ENCODE results near the gene FBXO47.
"Not testable (repeated sequence)": the region's sequence is repeated elsewhere in the genome, so short reads cannot be mapped to it uniquely, and the experiment has no call there.

The FBXO47 gene

DNA sequence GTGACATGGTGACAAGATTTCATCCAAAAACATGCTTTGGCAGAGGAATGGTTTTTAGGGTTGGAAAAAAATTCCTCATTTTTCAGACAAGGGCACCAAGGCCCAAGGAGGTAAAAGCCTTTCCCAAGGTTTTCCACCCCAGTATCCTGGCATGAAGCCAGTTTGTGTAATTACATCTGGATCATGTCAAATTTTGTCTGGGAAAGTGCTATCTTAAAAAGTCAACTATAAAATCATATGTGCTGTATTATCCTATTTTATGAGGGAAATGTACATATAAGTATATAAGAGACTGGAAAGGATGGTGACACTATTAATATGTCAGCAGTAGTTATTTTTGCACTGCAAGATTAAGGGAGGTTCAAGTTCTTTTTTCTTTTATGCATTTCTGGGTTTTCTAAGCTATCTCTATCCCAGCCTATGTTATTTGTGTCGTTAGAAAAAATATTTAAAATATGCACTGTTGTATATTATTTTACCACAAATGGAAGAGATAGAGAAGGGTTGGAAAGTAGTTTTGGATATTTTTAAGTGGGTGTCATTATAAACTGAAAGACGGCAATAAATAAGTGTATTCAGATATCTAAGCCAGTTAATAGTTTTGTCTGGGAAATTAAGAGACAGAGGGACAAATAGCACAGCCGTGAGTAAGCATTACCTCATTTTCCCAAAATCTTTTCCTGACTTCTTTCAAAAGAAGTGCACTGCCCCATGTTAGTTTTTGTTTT is 13.5 kb upstream of the FBXO47 start:
- H3K4me3 ChIP-seq (ENCODE audit: low read depth, low read length), result no peak overlapping the region

DNA sequence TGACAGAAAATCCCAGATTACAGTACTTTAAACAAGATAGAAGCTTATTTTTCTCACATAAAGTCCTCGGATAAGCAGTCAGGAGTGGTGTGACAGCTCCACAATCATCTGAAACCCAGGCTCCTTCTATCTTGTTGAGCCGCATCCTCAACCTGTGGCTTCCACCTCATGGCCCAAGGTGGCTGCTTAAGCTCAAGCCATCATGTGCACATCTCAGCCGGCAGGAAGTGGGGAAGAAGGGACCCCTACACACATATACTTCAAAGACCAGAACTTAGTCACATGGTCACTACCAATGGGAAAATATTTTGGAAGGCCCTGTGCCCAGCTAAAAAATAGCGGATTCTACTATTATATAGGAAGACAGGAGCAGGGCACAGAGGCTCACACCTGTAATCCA is 11.0 kb upstream of the FBXO47 start:
- no peak overlapping the region for H3K4me3 ChIP-seq (ENCODE audit: low read depth, low read length)

DNA sequence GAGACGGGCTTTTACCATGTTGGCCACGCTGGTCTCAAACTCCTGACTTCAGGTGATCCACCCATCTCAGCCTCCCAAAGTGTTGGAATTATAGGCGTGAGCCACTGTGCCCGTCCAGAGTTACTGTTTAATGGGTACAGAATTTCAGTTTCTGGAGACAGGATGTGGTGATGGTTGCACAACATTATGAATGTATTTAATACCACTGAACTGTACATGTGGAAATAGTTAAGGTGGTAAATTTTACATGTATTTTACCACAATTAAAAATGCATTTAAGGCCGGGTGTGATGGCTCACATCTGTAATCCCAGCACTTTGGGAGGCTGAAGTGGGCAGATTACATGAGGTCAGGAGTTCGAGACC is 9.0 kb upstream of the FBXO47 start:
- not testable (repeated sequence) for H3K4me3 ChIP-seq (ENCODE audit: low read depth, low read length)

DNA sequence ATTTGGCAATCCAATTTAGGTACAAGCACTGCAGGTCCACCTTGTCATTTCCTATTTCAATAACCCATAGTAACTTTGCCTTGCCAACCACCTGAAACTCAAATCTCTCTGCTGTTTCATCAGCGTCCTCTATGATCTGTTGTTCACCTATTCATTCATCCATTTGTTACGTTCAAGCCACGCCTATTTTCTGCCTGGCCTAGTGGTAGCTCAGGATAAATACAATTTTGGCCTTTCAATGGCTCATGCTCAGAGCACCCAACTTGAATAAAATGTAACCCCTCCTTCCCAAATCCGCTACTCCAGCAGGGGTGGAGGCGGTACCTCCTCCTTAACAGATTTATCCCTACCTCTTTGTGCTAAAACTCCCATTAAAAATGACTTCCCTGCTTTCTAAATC is 3.6 kb upstream of the FBXO47 start:
- H3K4me3 ChIP-seq (ENCODE audit: low read depth, low read length), result no peak overlapping the region

DNA sequence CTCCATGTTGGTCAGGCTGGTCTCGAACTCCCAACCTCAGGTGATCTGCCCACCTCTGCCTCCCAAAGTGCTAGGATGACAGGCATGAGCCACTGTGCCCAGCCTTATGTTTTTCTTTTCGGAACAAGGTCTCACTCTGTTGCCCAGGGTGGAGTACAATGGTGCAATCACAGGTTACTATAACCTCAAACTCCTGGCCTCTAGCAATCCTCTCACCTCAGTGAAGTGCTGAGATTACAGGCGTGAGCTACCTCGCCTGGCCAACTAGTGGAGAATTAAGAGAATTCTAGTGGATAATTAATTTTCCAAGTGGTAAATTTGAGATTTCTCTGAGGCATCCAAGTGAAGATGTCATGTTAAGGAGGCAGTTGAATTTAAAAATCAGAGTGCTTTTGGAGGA is 2.9 kb upstream of the FBXO47 start:
- H3K4me3 ChIP-seq (ENCODE audit: low read depth, low read length), result no peak overlapping the region

GRCh38 chr17:38969281-38969680 is 2.1 kb upstream of the FBXO47 start:
- H3K4me3 ChIP-seq (ENCODE audit: low read depth, low read length), result no peak overlapping the region

- no peak overlapping the region for H3K4me3 ChIP-seq (ENCODE audit: low read depth, low read length)
Measured at GRCh38 chr17:38961413-38961812, 5.8 kb downstream of the FBXO47 start.

DNA sequence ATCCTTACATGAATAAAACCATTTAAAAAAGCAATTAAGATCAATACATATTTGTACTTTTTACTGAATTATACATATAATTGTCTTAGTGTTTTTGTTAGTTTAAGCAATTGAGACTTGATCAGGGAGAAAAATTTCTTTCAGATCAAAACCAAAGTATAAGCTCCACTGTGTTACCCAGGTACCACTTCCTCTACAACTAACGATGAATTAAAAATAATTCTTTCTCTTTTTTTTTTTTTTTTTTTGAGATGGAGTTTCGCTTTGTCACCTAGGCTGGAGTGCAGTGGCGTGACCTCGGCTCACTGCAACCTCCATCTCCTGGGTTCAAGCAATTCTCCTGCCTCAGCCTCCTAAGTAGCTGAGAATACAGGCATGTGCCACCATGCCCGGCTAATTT is 6.8 kb downstream of the FBXO47 start:
- H3K4me3 ChIP-seq (ENCODE audit: low read depth, low read length), result no peak overlapping the region

GRCh38 chr17:38959508-38959907 is 7.7 kb downstream of the FBXO47 start:
- no peak overlapping the region for H3K4me3 ChIP-seq (ENCODE audit: low read depth, low read length)

- H3K4me3 ChIP-seq (ENCODE audit: low read depth, low read length), result no peak overlapping the region
Measured at GRCh38 chr17:38958756-38959155, 8.4 kb downstream of the FBXO47 start.

DNA sequence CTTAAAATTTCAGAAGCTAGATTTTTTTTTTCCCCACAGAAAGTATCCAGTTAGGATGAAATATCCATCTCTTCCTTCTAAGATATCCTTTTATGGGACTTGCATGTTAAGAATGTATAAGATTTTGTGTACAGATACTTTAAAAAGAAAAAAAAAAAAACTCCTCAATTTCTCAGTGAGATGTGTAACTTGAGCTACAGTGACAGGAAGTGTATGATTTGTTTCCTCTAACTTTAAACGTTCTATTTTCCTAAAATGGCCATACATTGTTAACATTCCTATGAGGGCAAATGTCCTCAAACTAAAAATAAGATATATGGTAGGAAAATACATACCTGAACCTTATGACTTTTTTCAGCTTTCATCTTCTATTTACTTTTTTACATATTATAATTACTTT is 8.9 kb downstream of the FBXO47 start:
- H3K4me3 ChIP-seq (ENCODE audit: low read depth, low read length), result no peak overlapping the region

GRCh38 chr17:38953800-38954199 is 13.4 kb downstream of the FBXO47 start:
- H3K4me3 ChIP-seq (ENCODE audit: low read depth, low read length), result not testable (repeated sequence)

GRCh38 chr17:38947189-38947588 is 20.0 kb downstream of the FBXO47 start:
- H3K4me3 ChIP-seq (ENCODE audit: low read depth, low read length), result no peak overlapping the region

- H3K4me3 ChIP-seq (ENCODE audit: low read depth, low read length), result no peak overlapping the region
Measured at GRCh38 chr17:38943607-38944006, 23.6 kb downstream of the FBXO47 start.

DNA sequence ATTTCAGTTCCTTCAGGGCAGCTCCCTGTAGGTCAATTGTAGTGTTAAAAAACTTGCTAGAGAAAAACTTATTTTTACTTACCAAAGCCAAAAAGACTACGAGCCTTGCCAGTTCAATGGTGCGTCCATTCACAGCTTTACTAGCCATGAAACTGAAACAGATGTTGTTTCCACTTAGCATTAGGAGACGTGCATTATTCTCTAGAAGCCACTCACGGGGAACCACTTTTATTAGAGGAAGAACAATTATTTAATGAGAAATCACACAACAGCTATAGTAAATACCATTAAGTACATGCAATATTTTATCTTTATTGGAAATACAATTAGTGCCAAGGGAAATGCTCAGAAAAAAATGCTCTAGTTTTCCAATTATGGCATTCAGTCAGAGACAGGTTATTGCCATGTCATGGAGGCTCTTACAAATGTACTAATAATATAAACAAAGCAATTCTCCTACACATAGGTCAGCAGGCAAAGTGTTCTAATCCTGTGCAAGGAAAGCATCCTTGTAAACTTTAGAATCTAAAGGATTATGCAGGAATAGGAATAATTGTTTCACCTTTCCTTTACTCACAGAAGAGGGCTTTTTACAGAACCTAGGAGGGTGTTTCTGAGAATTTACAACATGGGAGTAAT is 24.4 kb downstream of the FBXO47 start:
- H3K4me3 ChIP-seq (ENCODE audit: low read depth, low read length), result no peak overlapping the region

GRCh38 chr17:38940404-38940803 is 26.8 kb downstream of the FBXO47 start:
- H3K4me3 ChIP-seq (ENCODE audit: low read depth, low read length), result no peak overlapping the region

DNA sequence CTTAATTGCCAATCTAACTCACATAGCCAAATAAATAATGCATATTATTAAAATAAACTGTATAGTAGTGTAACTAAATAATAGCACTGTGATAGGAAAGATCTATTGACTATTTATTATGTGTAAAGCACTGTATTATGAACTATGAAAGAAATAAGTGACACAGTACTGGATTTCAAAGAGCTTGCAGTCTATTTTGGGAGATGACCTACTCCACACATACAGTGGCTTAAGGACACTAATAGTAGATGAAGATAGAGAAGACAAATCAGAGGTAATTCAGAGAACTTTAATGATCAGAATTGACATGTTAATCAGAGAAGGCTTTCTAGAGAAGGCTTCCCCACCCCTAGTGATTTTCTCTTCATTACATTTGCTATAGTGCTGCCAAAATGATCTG is 27.2 kb downstream of the FBXO47 start:
- no peak overlapping the region for H3K4me3 ChIP-seq (ENCODE audit: low read depth, low read length)

DNA sequence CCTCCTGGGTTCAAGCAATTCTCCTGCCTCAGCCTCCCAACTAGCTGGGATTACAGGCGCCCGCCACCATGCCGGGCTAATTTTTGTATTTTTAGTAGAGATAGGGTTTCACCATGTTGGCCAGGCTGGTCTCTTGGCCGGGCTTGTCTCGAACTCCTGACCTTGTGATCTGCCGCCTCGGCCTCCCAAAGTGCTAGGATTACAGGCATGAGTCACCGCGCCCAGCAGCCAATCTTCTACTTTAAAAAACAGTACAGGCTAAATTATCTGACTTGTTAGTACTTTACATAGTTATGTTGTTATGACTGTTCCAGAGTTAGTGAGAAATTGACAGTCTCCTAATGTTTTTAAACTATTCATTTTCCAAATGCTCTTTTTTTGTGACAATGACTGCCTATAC is 33.2 kb downstream of the FBXO47 start:
- not testable (repeated sequence) for H3K4me3 ChIP-seq (ENCODE audit: low read depth, low read length)

DNA sequence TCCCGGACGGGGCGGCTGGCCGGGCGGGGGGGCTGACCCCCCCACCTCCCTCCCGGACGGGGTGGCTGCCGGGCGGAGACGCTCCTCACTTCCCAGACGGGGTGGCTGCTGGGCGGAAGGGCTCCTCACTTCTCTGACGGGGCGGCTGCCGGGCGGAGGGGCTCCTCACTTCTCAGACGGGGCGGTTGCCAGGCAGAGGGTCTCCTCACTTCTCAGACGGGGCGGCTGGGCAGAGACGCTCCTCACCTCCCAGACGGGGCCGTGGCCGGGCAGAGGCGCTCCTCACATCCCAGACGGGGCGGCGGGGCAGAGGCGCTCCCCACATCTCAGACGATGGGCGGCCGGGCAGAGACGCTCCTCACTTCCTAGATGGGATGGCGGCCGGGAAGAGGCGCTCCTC is 36.4 kb downstream of the FBXO47 start:
- not testable (repeated sequence) for H3K4me3 ChIP-seq (ENCODE audit: low read depth, low read length)

DNA sequence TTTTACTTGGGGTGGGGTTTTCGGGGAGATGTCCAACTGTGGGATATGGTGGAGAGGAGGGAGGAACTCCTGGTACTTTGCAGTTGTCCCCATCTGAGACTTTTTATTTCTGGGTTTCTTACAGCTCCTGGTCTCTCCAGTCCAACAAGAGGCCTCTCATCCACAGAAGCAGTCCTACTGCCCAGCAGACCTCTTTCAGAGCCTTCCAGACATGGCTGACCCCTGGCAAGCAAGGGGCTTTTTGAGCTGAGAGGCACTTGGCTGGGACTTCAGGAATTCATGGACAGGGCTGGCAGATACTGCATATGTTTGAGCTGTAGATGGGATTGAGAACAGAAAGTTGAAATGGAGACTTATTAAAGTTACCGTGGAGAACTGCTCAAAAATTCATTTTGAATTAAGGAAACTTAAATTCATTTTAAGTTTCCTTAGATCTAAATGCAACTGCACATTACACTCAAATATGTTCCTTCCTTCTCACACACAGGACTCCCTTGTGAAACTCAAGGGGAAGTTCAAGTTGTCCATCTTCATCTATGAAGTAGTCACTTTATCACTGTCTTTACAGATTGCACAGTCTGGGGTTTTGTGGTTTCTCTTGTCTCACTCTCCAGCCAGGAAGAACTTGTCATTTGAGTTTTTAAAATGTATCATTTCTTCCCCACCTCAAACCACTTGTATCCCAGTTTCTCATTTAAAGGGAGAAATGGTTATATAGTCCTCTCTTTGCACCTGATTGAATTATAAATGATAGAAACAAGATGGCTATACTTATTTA is 40.7 kb downstream of the FBXO47 start:
- no peak overlapping the region for H3K4me3 ChIP-seq (ENCODE audit: low read depth, low read length)

GRCh38 chr17:38925263-38925995 is 41.8 kb downstream of the FBXO47 start, which contains the start of gene LASP1NB:
LASP1NB (plus strand) TSS chr17:38925614.
- H3K4me3 ChIP-seq (ENCODE audit: low read depth, low read length), result peak within 1 kb of the TSS; percentile 28

Measured in iPS-11a (cell line).